GM21576 (cell line): ENCODE data around the gene KCNT2.
"Not testable (repeated sequence)": the region's sequence is repeated elsewhere in the genome, so short reads cannot be mapped to it uniquely, and the experiment has no call there.

Experiments
- ATAC-seq: cut with Tn5 transposase; IDR thresholded peaks from one replicate; pipeline ENCODE4 v1.9.1; 2021; ENCODE audit warnings: mild to moderate bottlenecking, moderate library complexity; ENCODE audit not compliant: unreplicated experiment

The KCNT2 gene

DNA sequence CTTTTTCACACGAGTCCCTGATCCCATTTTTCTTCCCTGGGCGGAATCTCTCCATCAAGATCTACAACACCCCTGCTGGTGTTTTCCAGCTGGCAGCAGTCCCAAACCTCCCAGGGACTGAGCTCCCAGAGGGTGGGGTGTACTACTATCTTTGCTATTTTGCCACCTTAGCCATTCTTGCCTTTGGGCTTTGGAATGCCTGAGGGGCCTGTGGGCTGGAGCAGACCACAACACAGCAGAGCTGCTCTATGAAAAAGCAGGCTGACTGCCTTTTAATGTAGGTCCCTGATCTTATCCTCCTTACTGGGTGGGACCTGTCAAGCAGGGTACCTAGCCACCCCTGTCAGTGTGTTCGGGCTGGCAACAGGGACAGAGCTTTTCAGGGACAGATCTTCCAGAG lies 91.9 kb downstream of the KCNT2 start:
- ATAC-seq: no peak

DNA sequence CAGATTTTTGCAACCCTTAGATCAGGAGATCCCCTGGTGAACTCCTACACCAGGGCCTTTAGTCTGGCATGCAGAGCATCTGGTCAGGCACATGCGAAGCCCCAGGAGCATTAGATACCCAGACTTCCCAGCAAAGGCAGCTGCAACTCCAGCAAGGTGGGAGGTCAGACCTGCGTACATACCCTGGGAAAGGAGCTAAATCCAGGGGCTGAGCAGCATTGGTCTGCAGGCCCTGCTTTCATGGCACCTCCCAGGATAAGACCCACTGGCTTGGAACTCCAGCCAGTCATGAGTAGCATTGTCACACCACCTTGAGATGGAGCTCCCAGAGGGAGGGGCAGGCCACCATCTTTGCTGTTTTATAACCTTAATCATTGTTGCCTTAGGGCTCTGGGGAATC lies 92.3 kb downstream of the KCNT2 start:
- ATAC-seq: no peak

DNA sequence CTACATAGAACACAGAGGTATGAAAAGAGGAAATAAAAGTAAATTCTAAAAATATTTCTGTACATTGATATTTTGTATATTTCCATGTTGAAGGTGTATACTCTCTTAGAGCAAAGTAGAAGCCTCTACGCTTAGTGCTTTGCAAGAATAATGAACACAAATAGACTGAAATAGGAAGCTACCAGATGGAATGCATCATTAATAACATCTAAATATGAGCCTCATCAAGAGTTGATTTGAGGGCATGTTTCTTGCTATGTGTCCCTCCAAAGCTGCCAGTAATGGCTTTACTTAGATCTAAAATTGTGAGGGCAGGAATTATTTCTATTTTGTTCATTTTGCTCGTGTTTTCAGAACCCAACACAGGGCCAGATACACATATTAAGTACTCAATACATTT lies 94.4 kb downstream of the KCNT2 start:
- no peak for ATAC-seq

DNA sequence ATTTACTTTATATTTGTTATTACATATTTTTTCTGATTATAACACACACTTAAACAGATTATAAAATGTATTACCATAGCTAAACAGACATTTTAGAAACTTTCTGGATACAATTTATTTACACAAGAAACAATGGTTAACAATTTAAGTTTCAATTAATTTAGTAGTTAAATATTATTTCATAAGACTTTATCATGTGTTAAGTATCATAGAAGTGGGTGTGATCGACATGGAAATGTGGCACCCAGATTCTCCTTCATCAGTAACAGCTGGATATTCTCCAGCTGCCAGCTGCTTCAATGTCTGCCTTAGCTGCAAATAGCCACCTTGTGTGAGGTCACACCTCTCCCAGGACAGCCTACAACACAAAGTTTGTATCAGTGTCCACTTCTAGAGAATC lies 97.8 kb downstream of the KCNT2 start:
- ATAC-seq: no peak

DNA sequence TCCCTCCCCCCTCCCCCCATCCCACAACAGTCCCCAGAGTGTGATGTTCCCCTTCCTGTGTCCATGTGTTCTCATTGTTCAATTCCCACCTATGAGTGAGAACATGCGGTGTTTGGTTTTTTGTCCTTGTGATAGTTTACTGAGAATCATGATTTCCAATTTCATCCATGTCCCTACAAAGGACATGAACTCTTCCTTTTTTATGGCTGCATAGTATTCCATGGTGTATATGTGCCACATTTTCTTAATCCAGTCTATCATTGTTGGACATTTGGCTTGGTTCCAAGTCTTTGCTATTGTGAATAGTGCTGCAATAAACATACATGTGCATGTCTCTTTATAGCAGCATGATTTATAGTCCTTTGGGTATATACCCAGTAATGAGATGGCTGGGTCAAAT lies 104.0 kb downstream of the KCNT2 start:
- not testable (repeated sequence) for ATAC-seq

DNA sequence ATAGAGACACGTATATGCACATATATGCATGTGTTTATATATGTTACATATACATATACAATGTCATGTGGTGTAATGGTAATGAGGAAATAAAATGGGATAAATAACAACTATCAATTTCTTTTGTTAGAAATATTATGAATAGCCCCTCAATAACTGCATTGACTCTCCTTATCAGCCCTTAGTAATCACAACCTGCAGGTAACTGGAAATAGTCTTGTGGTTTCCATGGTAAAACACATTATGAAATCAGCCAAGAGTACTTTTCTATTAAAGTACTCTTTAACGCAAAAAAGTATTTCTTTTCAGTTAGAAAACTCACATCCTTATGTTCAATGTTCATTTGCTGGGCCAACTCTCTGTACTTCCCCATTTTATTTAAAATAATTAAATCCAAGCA lies 105.8 kb downstream of the KCNT2 start:
- no peak for ATAC-seq

DNA sequence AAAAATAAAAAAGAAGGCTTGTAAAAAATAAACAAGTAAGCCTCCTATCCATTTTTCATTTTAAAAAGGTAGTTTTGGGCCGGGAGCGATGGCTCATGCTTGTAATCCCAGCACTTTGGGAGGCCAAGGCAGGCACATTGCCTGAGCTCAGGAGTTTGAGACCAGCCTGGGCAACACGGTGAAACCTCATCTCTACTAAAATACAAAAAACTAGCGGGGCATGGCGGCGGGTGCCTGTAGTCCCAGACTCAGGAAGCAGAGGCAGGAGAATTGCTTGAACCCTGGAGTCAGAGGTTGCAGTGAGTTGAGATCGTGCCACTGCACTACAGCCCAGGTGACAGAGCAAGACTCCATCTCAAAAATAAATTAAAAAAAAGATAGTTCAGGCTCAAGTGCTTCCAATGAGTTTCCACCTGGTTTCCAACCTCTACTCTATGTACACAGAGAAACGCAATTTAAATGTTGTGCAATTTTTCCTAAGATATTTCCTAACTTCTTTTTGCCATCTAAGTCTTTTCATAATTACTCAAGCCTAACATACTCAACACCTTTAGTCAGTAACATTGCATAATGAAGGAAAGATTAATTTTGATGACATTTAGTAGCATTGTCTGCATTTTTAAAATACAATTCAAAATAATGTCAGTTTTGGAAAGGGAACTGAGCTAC lies 106.3 kb downstream of the KCNT2 start:
- no peak for ATAC-seq

DNA sequence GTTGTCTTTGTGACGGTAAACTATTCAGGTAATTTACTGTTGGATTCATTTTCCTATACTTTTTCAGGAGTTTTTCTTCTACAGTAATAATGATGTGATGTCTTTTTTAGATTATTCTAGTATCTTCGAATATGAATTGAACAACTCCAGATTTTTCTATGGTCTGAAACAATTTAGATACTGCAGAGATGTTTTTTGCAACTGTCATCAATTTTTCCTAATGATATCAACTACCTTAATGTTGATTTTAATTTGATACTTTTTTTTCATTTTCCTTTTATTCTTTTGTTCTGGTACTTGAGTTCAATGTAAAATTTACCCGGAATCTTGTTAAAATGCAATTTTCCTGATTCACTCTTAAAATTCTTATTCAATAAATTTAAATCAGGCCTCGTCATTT lies 110.4 kb downstream of the KCNT2 start:
- no peak for ATAC-seq

DNA sequence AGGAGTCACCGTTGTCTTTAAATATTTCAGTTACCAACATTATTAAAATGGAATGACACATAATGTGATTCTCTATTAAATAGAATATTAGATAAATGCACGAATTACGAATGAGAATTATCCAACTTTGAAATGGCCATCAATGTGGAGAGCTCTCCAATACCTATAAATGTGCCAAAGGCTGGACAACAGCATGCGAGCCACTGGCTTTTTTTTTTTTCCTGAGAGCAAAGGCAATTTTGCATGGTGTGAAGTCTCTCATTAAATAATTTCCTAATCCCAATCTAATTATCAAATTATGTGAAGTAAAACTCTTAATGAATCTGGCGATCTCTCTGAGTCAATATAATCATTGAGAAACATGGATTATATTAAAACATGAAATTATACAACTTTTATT lies 113.5 kb downstream of the KCNT2 start:
- ATAC-seq: no peak

DNA sequence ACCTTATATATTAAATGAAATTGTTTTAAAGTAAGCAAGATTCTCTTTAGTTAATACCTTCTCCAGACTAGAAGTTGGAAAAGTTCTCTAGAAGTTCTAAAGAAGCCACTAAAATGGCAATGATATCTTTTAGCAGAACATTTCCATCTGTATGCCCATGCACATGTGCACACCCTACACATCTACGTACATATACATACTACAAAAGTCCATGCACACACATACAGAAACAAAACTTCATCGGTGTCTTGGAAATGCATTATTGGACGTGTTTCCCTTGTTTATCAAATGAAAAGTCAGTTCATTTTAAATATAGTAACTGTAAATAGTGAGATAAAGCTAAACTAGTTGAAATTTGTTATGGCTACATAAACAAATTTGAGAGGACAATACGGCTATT lies 114.4 kb downstream of the KCNT2 start:
- ATAC-seq: no peak

DNA sequence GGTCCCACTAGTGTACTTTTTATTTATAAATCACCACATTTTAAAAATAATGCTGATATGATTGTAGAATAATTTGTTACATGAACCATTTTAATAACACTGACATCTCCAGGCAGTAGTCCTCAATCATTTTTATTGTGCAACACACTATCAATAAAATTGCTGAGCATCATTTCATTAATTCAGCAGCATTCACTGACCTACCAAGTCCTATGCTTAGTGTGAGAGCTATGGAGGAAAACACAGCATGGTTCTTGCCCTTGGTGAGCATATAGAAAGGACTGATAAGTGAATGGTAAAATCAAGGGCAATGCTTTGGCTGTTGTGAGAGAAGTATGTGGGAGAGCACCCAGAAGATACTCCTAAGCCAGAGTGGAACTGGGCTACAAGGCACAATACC lies 119.7 kb downstream of the KCNT2 start:
- no peak for ATAC-seq

DNA sequence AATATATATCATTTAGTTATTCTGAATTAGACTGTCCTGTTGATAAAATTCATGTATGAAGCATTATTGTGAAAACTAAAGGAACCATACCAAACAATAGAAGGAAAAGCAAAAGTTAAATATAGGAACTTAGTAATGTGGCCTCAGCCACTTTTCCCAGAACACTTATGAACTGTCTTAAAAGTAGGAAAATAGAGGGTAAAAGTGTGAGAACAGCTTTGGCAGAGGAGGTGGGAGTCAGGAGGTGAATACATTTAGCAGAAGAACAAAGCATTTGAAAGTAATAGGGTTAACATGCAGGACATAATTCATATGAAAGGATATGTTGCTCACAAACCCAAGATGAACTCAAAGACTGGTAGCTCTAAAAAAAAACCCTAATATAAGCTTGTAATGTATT lies 121.9 kb downstream of the KCNT2 start:
- ATAC-seq: no peak

DNA sequence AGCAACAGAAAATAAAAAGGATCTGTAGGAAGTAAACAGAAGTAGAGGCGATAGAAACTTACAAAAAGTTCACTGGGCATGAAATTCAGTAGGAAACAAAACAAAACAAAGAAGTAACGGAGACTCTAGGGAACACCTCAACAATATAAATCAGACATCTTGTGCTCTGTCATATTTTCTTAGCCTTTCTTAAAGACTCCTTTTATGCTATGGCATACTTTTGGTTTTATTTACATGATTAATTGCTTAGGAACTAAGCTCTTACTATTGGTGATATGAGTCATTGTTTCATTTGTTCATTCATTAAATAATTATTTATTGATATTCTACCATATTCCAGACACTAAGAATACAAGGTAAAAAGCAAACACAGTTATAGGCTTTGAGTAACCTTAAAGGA lies 126.6 kb downstream of the KCNT2 start:
- ATAC-seq: no peak

DNA sequence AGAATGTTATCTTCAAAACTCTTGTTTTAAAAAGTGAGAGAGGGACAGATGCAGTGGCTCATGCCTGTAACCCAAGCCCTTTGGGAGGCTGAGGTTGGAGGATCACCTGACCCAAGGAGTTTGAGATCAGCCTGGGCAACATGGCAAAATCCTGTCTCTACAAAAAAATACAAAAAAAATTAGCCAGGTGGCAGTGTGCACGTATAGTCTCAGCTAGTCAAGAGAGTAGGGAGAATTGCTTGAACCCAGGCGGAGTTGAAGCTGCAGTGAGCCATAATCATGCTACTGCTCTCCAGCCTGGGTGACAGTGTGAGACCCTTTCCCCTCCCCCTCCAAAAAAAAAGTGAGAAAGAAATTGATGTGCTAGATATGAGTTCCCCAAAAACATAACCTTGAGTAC lies 131.0 kb downstream of the KCNT2 start:
- ATAC-seq: no peak

DNA sequence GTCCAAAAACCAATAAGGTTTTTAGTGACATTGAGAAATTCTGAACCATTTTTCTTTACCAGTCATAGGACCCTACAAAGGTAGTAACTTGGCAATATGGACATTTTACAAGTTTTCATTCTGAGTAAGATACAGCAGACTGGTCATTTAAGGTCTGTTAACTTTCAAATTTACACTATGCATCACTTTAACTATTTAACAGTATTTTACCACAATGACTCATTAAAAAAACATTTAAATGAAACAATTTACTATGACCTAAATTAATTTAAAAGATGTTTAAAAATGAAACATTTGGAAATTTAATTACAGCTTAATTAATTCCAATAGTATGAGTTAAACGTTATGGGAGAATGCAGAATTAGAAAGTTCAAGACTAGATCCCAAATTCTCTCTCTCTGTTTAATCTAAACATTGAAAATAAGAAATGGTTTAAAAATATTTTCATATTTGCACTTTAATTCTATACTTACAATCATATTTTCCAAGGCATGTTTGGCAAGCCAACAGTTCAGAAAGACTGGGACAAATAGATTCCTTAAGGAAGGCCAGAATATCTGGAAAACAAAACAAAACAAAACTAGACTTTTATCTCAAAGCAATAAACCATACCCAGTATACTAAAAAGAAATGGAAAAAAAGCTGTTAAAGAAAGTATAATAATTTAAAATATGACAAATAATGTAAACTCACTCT lies 140.9 kb downstream of the KCNT2 start:
- ATAC-seq: no peak

DNA sequence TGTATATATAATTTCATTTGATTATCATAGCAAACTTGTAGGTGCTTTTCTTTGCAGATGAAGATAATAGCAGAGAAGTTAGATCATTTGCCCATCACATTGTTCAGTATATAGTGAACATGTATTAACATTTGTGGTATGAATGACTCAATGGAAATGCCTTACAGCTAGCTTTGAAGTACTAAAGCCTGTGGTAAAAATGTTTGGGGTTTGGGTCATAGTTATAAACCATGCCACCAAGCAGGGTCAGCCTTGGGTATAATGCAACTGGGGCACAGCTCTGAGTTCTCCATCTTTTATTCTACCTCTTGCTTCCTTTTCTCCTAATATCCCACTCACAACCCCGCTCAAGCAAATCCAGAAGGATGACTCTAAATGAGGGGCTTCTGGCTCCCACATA lies 141.6 kb downstream of the KCNT2 start:
- ATAC-seq: no peak

DNA sequence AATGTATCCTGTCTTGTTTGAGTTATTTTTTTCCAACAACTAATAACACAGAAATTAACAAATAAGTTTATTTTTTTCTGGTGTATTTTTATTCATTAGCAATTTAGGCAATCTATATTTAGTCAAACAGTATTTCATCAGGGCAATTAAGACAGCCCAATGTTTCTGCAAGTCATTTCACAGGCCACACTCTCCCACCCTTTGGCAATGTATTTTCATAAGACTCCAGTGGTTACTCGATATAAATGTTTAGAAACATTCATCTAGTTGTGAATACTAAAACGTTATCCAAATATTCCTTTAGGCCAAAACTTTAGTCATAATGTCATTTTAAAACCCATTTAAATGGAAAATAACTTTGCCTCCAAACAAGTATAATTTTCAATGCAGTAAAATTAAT lies 142.1 kb downstream of the KCNT2 start:
- no peak for ATAC-seq

DNA sequence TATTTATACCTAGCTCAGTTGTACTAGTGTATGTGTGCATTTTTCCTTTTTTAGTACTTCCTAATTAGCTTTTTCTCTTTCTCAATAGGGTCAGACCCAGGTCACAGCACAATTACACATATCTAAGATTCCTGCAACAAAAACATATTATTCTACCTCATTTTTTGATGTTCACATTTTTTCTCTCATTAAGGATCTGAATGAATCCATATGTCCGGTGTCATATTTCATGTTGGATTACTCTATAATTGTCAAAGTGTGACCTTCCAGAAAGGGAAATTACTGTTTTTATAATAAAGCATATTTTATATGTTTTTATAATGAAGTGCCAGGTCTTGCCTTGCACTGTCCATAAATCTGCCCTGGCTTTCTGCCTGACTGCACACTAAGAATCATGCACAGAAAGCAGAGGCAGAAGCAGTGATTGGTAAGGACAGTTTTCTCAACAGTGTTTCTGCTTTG lies 143.7 kb downstream of the KCNT2 start:
- ATAC-seq: no peak

DNA sequence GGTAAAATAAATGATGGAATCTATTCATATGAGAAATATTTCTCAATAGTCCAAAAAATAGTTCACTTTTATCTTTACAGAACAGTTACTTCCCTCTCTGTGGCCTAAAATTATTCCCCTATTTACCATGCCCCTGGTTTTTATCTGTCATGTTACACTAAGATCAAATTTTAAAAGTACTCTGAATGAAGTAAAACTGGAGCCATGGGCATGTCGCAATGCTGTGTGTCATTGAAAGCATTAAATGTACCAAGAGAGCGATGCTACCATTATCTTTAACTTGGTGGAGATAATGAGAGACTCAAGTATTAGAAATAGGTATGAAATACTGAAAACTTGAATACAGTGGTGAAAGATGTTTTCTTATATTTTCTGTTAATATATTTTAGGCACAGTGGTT lies 146.2 kb downstream of the KCNT2 start:
- ATAC-seq: no peak

DNA sequence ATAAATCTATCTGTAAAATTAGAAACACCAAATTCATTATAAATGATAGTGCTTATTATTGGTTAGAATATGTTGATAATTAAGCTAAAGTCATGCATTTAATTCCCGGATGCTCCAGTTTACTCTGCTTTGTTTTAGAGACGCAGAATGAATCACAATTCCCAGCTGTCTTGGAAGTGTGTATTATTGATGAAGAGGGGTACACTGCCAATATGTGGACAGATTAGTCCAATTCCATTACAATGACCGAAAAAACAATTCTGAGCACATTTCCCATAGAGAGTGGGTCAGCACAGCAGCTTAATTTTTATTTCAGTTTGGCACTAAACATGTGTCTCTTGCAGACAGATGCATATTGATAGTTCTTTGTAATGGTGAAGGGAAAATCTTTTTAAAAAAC lies 146.7 kb downstream of the KCNT2 start:
- ATAC-seq: no peak

DNA sequence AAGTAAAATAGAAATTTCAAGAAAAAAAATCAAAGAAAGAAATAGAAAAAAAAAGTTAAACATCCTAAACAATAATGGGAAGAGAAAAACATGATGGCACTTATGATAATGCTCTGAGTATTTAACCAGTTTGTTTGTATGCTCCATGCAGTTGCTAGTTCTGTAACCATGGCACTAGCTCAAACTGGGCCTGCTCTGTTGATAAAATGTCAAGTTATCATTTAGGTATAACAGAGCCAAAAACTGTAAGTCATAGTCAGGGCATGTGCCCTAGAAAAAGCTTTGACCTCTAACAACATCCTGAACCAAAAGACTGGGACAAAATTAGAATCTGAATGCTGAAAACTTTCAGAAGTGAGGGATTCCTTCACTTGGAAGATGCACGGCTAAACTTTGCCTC lies 148.9 kb downstream of the KCNT2 start:
- no peak for ATAC-seq

DNA sequence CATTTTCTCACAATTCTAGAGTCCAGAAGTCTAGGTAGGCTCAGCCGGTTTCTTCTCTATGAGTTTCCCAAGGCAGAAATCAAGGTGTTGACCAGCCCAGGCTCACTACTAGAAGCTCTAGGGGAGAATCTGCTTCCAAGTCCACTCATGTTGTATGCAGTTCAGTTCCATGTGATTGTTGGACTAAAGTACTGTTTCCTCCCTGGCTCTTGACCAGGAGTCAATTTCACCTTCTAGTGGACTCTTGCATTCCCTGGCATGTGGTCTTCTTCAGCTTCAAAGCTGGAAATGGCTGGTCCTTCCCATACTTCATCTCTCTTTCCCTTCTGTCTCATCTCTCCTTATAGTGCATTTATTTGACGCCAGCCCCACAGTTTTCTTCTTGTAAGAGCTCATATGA lies 153.4 kb downstream of the KCNT2 start:
- ATAC-seq: no peak

DNA sequence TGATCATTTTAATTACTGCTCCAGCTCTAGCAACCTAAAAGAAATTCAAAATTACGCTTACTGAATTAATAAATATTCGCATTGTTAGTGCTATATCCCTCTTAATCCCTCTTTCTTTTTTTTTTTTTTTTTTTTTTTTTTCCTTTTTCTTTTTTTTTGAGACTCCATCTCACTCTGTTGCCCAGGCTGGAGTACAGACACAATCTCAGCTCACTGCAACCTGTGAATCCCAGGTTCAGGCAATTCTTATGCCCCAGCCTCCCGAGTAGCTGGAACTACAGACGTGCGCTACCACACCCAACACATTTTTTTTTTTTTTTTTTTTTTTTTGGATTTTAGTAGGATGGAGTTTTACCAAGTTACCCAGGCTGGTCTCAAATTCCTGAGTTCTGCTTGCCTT lies 157.1 kb downstream of the KCNT2 start:
- ATAC-seq: no peak
